ENCODE data around the gene CLSTN1.

The CLSTN1 gene

DNA sequence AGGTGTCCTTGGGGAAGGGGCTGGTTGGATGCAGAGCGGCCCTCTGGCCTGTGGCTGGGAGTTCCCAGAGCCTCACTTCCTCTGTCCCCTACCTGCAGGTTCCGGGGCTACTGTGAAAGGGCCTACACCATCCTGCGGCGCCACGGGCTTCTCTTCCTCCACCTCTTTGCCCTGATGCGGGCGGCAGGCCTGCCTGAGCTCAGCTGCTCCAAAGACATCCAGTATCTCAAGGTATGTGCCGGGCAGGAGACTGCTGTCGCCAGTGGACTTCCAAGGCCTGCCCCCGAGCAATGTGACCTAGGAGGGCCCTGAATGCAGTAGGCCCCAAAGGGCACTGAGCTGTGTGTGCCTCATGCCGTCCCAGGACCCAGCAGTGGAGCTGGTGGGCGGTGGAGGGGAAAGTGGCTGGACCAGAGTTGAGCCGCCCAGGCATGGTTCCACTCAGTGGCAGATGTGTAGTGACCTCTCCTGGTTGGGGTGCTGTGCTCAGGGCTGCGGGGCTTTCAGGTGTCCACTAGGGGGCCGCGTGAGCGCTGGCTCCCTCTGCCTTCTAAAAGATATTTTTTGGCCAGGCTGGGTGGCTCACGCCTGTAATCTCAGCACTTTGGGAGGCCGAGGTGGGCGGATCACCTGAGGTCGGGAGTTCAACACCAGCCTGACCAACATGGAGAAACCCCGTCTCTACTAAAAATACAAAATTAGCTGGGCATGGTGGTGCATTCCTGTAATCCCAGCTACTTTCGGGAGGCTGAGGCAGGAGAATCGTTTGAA lies 98.9 kb downstream of the CLSTN1 start:
- TF ChIP-seq, protein P1, sequence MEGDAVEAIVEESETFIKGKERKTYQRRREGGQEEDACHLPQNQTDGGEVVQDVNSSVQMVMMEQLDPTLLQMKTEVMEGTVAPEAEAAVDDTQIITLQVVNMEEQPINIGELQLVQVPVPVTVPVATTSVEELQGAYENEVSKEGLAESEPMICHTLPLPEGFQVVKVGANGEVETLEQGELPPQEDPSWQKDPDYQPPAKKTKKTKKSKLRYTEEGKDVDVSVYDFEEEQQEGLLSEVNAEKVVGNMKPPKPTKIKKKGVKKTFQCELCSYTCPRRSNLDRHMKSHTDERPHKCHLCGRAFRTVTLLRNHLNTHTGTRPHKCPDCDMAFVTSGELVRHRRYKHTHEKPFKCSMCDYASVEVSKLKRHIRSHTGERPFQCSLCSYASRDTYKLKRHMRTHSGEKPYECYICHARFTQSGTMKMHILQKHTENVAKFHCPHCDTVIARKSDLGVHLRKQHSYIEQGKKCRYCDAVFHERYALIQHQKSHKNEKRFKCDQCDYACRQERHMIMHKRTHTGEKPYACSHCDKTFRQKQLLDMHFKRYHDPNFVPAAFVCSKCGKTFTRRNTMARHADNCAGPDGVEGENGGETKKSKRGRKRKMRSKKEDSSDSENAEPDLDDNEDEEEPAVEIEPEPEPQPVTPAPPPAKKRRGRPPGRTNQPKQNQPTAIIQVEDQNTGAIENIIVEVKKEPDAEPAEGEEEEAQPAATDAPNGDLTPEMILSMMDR (conservative IDR thresholded peaks at IDR 0.05) = peak; percentile 89
- no peak overlapping the region for H3K27ac ChIP-seq

DNA sequence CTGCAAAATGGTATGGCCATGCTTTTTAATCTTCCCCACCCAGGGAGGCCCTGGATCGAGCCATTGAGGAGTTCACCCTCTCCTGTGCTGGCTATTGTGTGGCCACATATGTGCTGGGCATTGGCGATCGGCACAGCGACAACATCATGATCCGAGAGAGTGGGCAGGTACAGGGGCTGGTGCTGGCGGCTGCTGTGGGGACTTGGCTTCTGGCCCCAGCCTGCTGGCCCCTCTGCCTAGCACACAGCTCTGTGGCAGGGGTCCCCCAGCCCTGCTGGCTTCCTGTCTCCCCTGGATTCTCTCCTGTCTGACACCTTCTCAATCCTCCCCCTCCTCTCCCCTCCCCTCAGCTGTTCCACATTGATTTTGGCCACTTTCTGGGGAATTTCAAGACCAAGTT lies 99.8 kb downstream of the CLSTN1 start:
- TF ChIP-seq, protein P1 (conservative IDR thresholded peaks at IDR 0.05) = no peak
- no peak overlapping the region for H3K27ac ChIP-seq

DNA sequence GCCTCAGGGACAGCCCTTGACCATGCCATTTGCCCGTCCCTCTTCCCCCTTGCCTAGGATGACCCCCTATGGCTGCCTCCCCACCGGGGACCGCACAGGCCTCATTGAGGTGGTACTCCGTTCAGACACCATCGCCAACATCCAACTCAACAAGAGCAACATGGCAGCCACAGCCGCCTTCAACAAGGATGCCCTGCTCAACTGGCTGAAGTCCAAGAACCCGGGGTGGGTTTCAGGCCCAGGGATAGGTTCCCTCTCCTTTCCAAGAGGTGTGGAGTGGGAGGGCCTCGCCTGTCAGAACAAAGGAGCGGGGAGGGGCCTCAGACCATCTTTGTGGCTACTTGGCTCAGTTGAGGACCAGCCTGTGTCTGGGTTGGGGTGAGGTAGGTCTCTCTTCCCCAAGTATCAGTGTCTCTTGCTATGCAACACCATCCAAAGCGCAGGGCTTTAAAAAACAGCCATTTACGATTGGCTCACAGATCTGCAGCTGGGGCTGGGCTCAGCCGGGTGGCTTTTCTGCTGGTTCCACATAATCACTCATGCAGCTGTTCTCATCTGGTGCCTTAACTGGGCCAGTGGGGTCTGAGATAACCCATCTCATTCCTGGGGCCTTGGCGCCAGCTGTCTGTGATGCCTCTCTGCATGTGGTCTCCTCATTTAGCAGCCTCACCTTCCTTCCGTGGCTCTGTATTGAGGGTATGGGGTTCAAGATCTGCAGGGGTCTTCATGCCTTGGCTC lies 100.5 kb downstream of the CLSTN1 start:
- H3K27ac ChIP-seq = no peak overlapping the region

DNA sequence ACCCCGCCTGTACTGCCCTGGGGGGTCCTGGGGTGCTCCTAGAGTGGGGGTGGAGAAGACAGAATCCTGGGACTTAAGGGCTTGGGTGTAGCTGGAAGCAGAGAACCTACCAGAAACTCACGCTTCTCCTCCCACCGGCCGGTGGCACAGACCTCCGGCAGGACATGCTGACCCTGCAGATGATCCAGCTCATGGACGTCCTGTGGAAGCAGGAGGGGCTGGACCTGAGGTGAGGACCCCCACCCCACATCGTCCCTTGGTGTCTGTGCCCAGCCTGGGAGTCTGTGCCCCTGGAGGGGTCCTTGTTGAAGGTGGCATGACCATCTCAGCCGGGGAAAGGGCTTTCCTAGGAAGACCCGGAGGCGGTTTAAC lies 101.4 kb downstream of the CLSTN1 start:
- TF ChIP-seq, protein P1 (conservative IDR thresholded peaks at IDR 0.05) = no peak
- H3K27ac ChIP-seq = no peak overlapping the region

More for the DNA sequence above, 100.5 kb downstream of the CLSTN1 start:
- TF ChIP-seq, protein P1 (conservative IDR thresholded peaks at IDR 0.05) = no peak

DNA sequence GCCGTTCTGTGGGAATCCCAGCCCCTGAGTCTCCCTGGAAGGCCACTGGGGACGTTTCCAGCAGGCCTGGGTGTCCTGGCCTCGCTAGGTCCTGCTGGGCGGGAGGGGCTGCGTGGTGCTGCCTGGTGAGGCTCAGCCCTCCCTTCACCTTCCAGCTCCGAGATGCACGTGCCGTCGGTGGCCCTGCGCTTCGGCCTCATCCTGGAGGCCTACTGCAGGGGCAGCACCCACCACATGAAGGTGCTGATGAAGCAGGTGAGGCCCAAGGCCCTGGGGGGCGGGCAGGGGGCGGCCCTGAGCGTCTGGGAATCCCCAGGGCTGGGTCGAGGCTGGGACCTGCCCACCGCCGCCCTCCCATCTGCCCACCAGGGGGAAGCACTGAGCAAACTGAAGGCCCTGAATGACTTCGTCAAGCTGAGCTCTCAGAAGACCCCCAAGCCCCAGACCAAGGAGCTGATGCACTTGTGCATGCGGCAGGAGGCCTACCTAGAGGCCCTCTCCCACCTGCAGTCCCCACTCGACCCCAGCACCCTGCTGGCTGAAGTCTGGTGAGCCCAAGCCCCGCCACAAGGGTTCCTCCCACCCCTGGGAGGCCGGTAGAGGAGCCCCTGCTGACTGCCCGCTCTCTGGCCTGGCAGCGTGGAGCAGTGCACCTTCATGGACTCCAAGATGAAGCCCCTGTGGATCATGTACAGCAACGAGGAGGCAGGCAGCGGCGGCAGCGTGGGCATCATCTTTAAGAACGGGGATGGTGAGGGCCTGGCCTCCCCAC lies 102.0 kb downstream of the CLSTN1 start:
- no peak overlapping the region for H3K27ac ChIP-seq
- TF ChIP-seq, protein P1 (conservative IDR thresholded peaks at IDR 0.05) = peak; percentile 56

DNA sequence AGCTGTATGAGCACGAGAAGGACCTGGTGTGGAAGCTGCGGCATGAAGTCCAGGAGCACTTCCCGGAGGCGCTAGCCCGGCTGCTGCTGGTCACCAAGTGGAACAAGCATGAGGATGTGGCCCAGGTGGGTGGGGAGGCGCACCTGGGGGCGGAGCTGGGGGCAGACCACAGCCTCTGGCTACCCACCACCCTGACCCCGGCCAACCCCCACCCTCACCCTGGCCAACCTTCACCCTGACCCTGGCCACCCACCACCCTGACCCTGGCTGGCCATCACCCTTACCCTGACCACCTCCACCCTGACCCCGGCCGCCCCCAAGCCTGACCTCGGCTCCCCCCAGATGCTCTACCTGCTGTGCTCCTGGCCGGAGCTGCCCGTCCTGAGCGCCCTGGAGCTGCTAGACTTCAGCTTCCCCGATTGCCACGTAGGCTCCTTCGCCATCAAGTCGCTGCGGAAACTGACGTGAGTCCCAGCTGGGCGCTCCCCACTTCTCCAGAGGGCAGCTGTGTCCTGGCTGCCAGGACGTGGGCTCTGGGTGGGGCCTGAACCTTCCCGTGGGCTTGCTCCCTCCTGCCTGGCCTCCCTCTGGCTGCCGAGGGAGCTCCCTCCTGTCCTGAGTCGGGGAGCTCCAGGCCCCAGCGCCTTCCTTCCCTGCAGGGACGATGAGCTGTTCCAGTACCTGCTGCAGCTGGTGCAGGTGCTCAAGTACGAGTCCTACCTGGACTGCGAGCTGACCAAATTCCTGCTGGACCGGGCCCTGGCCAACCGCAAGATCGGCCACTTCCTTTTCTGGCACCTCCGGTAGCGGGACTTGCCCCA lies 102.8 kb downstream of the CLSTN1 start:
- H3K27ac ChIP-seq = no peak overlapping the region
- TF ChIP-seq, protein P1 (conservative IDR thresholded peaks at IDR 0.05) = no peak

Data from VCaP (cell line).